LoVo (cell line): ENCODE data around the gene CACTIN.

ENCODE experiments used
- DNase-seq: peaks from one replicate; pipeline ENCODE4 v3.0.0-alpha.2; 2016; ENCODE audit warnings: low spot score

The CACTIN gene

GRCh38 chr19:3627351-3627723 lies 747 bp upstream of the CACTIN start:
- DNase-seq: no peak

GRCh38 chr19:3625996-3626472 lies 556 bp downstream of the CACTIN start:
- no peak for DNase-seq

DNA sequence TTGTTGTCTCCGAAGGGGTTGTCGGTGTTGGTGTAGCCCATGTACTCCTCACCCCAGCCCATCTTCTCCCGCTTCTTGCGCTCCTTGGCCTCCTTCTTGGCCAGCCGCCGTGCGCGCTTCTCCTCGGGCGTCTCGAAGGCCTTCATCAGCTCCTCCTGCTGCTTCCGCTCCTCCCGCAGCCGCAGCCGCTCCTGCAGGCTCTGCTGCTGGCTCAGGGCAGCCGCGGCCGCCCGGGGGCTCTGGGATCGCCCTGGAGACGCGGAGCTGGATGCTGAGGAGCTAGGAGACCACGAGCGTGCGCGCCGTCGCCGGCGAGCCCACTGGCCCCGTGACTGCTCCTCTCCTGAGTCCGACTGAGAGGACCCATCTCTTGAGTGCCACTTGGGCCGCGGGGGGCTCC lies 2.9 kb downstream of the CACTIN start:
- DNase-seq: no peak

- DNase-seq: no peak
Observed at GRCh38 chr19:3622224-3622623, 4.4 kb downstream of the CACTIN start.

GRCh38 chr19:3621689-3622088 lies 4.9 kb downstream of the CACTIN start:
- DNase-seq: no peak

GRCh38 chr19:3620817-3621547 lies 5.6 kb downstream of the CACTIN start:
- DNase-seq: no peak

DNA sequence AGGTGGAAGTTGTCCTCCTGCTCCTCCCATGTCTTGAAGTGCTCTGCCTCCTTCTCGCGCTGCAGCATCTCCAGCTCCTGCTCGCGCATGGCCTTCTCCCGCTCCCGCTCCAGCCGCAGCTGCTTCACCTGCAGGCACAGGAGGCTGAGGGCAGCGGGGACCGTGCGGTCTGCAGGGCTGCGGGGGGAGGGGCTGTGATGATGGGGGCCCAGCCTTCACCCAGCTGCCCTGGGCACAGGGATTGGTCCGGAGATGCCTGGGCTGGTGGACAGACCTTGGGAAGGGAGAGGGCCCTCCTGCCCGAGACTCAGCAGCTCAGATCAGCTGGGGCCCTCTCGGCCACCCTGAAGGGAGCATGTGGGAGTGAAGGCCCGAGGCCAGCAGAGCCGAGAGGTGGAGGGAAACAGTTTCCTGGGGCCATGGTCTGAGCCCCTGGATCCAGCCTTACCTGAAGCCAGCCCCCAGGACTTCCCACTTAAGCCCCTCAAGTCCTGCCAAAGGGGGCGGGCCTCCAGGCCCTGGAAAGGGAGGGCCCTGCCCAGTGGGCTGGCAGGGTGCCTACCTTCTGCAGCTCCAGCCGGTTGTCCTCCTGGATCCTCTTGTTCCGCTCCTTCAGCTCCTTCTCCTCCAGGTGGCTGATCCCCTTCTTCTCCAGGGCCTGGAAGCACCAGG lies 6.3 kb downstream of the CACTIN start:
- DNase-seq: no peak

GRCh38 chr19:3619631-3620012 lies 7.0 kb downstream of the CACTIN start:
- DNase-seq: no peak

DNA sequence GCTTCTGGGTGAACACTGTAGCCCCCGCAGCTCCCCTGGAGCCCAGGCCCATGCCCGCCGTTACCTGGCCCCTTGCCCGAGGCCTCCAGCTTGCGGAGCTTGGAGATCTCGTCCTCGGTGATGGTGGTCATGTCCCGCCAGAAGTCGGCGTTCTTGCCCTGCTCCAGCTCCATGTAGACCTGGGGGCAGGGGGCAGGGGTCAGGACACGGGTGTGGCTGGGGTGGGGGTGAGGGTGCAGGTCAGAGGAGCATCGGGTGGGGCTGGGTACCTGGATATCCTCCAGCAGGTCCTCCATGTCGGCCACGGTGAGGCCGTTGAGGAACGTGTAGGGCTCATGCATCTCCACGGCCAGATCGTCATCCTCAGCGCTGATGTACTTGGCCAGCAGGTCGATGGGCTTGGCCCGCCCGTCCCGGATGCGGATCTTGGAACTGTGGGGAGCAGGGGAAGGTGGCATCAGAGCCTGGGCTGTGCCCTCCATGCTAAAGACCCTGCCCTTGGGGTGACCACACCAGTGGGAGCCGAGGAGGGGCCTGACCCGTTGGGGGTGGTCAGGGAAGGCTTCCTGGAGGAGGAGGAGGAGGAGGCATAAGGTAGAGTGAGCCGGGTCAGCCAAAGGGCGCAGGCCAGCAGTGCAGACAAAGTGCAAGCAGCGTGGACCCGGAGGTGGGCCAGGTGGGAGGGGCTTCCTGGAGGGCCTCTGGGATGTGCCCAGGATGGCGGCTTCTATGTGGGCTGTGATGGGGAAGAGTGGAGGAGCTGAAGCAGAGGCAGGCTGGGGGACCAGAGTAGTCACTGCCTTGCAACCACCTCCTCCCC lies 7.6 kb downstream of the CACTIN start:
- DNase-seq: no peak

DNA sequence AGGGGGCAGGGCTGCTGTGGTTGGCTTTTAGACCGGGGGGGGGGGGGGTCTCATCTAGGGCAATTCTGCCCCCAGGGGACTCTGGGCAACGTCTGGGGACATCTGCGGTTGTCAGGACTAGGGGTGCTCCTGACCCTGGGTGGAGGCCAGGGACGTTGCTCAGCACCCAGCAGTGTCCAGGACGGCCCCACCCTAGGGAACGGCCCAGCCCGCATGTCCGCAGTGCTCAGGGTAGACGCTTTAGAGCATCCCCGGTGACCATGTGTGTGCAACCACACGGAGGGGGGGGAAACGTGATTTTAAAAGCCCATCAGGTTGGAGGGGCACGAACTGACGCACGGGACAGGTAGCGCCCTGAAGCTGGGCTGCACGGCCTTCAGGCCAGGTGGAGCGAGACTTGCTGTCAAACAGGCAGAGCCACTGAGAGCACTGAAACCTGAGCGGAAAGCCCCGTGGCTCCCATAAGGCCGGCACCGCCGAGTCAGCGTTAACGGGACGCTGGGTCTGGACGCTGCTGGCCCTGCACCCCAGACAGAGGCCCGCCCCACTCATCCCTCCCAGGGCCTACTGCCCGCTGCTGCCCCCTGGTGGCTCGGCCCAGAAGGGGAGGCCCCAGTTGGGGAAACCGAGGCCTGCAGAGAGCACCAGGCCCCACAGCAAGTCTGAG lies 8.3 kb downstream of the CACTIN start:
- DNase-seq: peak; percentile 27

DNA sequence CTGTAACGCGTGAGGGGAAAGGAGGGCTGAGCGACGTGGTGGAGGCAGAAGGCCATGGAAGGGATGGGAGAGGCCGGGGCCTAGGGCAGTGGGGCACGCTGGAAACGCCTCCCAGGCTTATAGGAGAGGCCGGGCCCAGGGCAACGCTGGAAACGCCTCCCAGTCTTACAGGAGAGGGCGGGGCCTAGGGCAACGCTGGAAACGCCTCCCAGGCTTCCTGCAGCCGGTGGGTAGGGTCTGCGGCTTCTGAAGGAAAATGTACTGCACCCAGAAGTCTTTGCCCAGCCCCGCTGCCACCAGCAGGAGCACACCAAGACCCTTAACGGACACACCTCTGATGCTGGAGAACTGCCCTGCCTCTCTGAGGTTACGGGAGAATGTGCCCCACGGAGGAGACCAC lies 9.1 kb downstream of the CACTIN start:
- DNase-seq: no peak

- no peak for DNase-seq
Observed at GRCh38 chr19:3615524-3616135, 11.0 kb downstream of the CACTIN start.

- no peak for DNase-seq
Observed at GRCh38 chr19:3614858-3615505, 11.6 kb downstream of the CACTIN start.

- DNase-seq: no peak
Observed at GRCh38 chr19:3613818-3614661, 12.6 kb downstream of the CACTIN start.

GRCh38 chr19:3612901-3613741 lies 13.5 kb downstream of the CACTIN start:
- no peak for DNase-seq

- no peak for DNase-seq
Observed at GRCh38 chr19:3612330-3612729, 14.3 kb downstream of the CACTIN start.

- no peak for DNase-seq
Observed at GRCh38 chr19:3611841-3612240, 14.7 kb downstream of the CACTIN start.

DNA sequence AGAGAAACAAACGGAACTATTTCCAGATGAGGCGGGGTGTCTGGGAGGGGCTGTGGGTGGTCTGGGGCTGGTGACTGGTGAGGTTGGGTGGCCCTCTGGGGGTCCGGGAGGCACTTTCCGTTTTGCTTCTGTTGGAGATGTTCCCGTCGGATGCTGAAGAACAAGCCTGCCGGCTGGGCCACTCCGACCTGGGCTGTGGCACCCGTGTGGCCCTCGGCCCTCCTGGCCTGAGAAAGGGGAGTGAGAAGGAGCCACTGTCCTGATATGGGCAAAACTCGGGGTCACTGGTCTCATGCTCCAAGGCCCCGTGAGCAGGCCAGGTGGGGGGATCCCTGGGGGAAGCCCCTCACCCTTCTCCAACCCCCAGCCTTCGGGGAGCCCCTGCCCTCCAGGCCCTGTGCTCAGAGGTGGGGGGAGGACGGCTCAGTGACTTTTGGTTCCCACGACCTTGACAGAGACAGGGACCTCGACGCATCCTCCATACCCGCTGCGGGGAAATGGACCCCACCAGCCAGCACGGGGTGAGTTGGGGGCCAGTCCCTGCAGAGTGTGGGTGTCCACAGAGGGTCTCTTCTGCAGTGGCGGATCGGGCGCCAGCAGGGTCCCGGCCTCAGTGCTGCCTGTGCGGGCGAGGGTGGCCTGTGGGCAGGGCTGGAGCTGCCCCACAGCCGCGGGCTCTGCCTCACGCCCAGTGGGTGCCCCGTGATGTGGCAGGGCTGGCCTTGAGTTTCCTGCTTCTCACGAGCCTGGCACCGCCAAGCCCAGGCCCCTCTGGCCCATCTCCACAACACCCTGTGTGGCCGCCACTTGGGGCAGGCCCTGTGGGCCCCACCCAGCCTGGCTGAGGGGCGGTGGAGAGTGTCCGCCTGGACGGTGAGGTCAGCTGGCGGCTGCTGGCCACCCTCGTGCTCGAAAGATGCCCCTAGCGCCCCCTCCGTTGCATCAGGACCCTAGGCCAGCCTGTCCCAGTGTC lies 15.6 kb downstream of the CACTIN start:
- no peak for DNase-seq
